HepG2 (cell line): ENCODE results near the gene IDNK. TPM values are rescaled to one million over a fixed set of nuclear protein-coding genes. Genes with fewer than 3 reads are reported as not detected.

Experiments used
- AGO1 ChIP-seq: fragments of 200-400 bp; formaldehyde crosslinking; IDR thresholded peaks from 2 replicates; pipeline ENCODE4 v1.6.1; 2017; ENCODE audit warnings: mild to moderate bottlenecking, low read depth, low read length, moderate library complexity; ENCODE audit not compliant: poor library complexity, severe bottlenecking
- ATAD3A ChIP-seq: sonication (generic); formaldehyde crosslinking; IDR thresholded peaks from 2 replicates; pipeline ENCODE4 v1.4.0; 2020; ENCODE audit warnings: missing genetic modification reagents
- ATF7-NPFF ChIP-seq: sonication (generic); formaldehyde crosslinking; IDR thresholded peaks from 2 replicates; pipeline ENCODE4 v1.8.1; 2023; ENCODE audit warnings: mild to moderate bottlenecking, low read depth, missing genetic modification reagents, moderate library complexity
- E2F1 ChIP-seq: sonication (generic); formaldehyde crosslinking; IDR thresholded peaks from 2 replicates; pipeline ENCODE4 v1.5.0; 2020; ENCODE audit warnings: missing genetic modification reagents
- ESRRA ChIP-seq: sonication (generic); formaldehyde crosslinking; IDR thresholded peaks from 2 replicates; pipeline ENCODE4 v1.5.1; 2020; ENCODE audit warnings: mild to moderate bottlenecking, low read depth, missing genetic modification reagents
- FLYWCH1 ChIP-seq: sonication (generic); formaldehyde crosslinking; IDR thresholded peaks from 2 replicates; pipeline ENCODE4 v1.8.1; 2023; ENCODE audit warnings: mild to moderate bottlenecking, missing genetic modification reagents
- FOXO1 ChIP-seq: sonication (generic); formaldehyde crosslinking; IDR thresholded peaks from 2 replicates; pipeline ENCODE4 v1.4.0; 2020; ENCODE audit warnings: missing genetic modification reagents
- GTF3A ChIP-seq: sonication (generic); formaldehyde crosslinking; conservative IDR thresholded peaks from 2 replicates; pipeline ENCODE4 v1.4.0; 2020; ENCODE audit warnings: mild to moderate bottlenecking, missing genetic modification reagents
- HNRNPL ChIP-seq: fragments of 200-400 bp; formaldehyde crosslinking; IDR thresholded peaks from 2 replicates; pipeline ENCODE4 v1.6.1; 2017; ENCODE audit warnings: mild to moderate bottlenecking, low read depth, low read length
- IRX3 ChIP-seq: sonication (generic); formaldehyde crosslinking; IDR thresholded peaks from 2 replicates; pipeline ENCODE4 v1.8.1; 2023; ENCODE audit warnings: mild to moderate bottlenecking, low read depth, missing genetic modification reagents, borderline replicate concordance
- KDM6A ChIP-seq: IDR thresholded peaks from 2 replicates; pipeline ENCODE4 v1.6.1; 2016; ENCODE audit warnings: low read depth
- MAZ ChIP-seq, 2 experiments: sonication (generic) in 1 of 2; formaldehyde crosslinking in 1 of 2; IDR thresholded peaks; 2 replicates each; pipeline versions ENCODE4 v1.5.0 to v1.6.1; 2012 to 2020; ENCODE audit warnings: low read depth in 2 of 2, mild to moderate bottlenecking in 2 of 2, borderline replicate concordance in 1 of 2, improper control_type of control experiment in 1 of 2, low read length in 1 of 2, missing genetic modification reagents in 1 of 2, moderate library complexity in 1 of 2
- NFYB ChIP-seq: sonication (generic); formaldehyde crosslinking; IDR thresholded peaks from 2 replicates; pipeline ENCODE4 v1.4.0; 2020; ENCODE audit warnings: missing genetic modification reagents
- RBAK ChIP-seq: sonication (generic); formaldehyde crosslinking; IDR thresholded peaks from 2 replicates; pipeline ENCODE4 v1.5.1; 2020; ENCODE audit warnings: mild to moderate bottlenecking, missing genetic modification reagents
- SNAPC2 ChIP-seq: sonication (generic); formaldehyde crosslinking; IDR thresholded peaks from 2 replicates; pipeline ENCODE4 v1.8.1; 2022; ENCODE audit warnings: mild to moderate bottlenecking, missing genetic modification reagents
- TBX2 ChIP-seq: sonication (generic); formaldehyde crosslinking; IDR thresholded peaks from 2 replicates; pipeline ENCODE4 v1.5.0; 2020; ENCODE audit warnings: missing genetic modification reagents, mild to moderate bottlenecking, borderline replicate concordance
- ZFP91 ChIP-seq: sonication (generic); formaldehyde crosslinking; IDR thresholded peaks from 2 replicates; pipeline ENCODE4 v1.9.0; 2022; ENCODE audit warnings: missing genetic modification reagents, mild to moderate bottlenecking, borderline replicate concordance
- ZMYM2 ChIP-seq: sonication (generic); formaldehyde crosslinking; IDR thresholded peaks from 2 replicates; pipeline ENCODE4 v1.8.0; 2022; ENCODE audit warnings: mild to moderate bottlenecking, missing genetic modification reagents
- ZNF317 ChIP-seq: sonication (generic); formaldehyde crosslinking; IDR thresholded peaks from 2 replicates; pipeline ENCODE4 v1.5.0; 2020; ENCODE audit warnings: mild to moderate bottlenecking, missing genetic modification reagents
- ZNF564 ChIP-seq: sonication (generic); formaldehyde crosslinking; IDR thresholded peaks from 2 replicates; pipeline ENCODE4 v1.8.1; 2023; ENCODE audit warnings: mild to moderate bottlenecking, missing genetic modification reagents
- ZNF615 ChIP-seq: sonication (generic); formaldehyde crosslinking; IDR thresholded peaks from 2 replicates; pipeline ENCODE4 v1.5.0; 2020; ENCODE audit warnings: mild to moderate bottlenecking, missing genetic modification reagents, borderline replicate concordance
- ZNF740 ChIP-seq: sonication (generic); formaldehyde crosslinking; IDR thresholded peaks from 2 replicates; pipeline ENCODE4 v1.4.0; 2020; ENCODE audit warnings: missing genetic modification reagents
- ZNF773 ChIP-seq: sonication (generic); formaldehyde crosslinking; IDR thresholded peaks from 2 replicates; pipeline ENCODE4 v1.4.0; 2020; ENCODE audit warnings: missing genetic modification reagents, borderline replicate concordance
- ZNF878 ChIP-seq: sonication (generic); formaldehyde crosslinking; IDR thresholded peaks from 2 replicates; pipeline ENCODE4 v1.8.1; 2023; ENCODE audit warnings: mild to moderate bottlenecking, missing genetic modification reagents, moderate library complexity
- ZNF891 ChIP-seq: sonication (generic); formaldehyde crosslinking; IDR thresholded peaks from 2 replicates; pipeline ENCODE4 v1.5.0; 2020; ENCODE audit warnings: mild to moderate bottlenecking, missing genetic modification reagents
- polyA plus RNA-seq, 8 experiments: library from polyadenylated mRNA; depleted of rRNA in 3 of 8; stranded (reverse) in 7 of 8; unstranded in 1 of 8; fragments of >200 nt; fragmentation: Illumina TruSeq in 4 of 8; extraction: Trizol in 4 of 8; gene quantifications; 2 replicates each; pipeline versions ENCODE4 v1.2.1 to v1.2.3, GENCODE V29; 2011 to 2016; ENCODE audit warnings: low read depth in 4 of 8, missing spikeins in 1 of 8, mixed read lengths in 1 of 8; ENCODE audit not compliant: insufficient read depth in 1 of 8
- total RNA-seq, 5 experiments: library from RNA; depleted of rRNA; stranded (reverse); fragments of >200 nt; fragmentation: Illumina TruSeq; extraction: Trizol; gene quantifications; 2 replicates each; pipeline ENCODE4 v1.2.3, GENCODE V29; 2016; ENCODE audit warnings: low read depth in 1 of 5

Gene IDNK
- total and polyA plus RNA-seq, 2 of the 13 experiments (the other 11 are each of a cell fraction or from before 2014, with no cell fraction given): 3.1 to 4.8 TPM

GRCh38 chr9:83629433-83630104 is 6.6 kb downstream of the IDNK start (continued):
- no peak for TF ChIP-seq E2F1
- no peak for TF ChIP-seq ZNF317 (CRISPR knock-in tag)
- no peak; the same call in 1 of the 2 replicates for TF ChIP-seq ZFP91 (CRISPR knock-in tag)
- peak; percentile 94 for TF ChIP-seq ESRRA (CRISPR knock-in tag)
- no peak for TF ChIP-seq IRX3 (CRISPR knock-in tag)
- TF ChIP-seq ATF7-NPFF (CRISPR knock-in tag): no peak
- 0 out of 2 replicates have a peak, but pooled peaks have one; percentile 9 for TF ChIP-seq RBAK
- no peak for TF ChIP-seq ZNF564 (CRISPR knock-in tag)
- no peak for TF ChIP-seq FLYWCH1 (CRISPR knock-in tag)
- TF ChIP-seq ZNF773 (CRISPR knock-in tag): no peak
- TF ChIP-seq SNAPC2 (CRISPR knock-in tag): peak; percentile 79; the same call in 1 of the 2 replicates
- no peak for TF ChIP-seq GTF3A (CRISPR knock-in tag)
- no peak for TF ChIP-seq AGO1
- no peak for TF ChIP-seq ZNF615 (CRISPR knock-in tag)
- TF ChIP-seq KDM6A (CRISPR knock-in tag): peak; percentile 82
- no peak for TF ChIP-seq ZNF740 (CRISPR knock-in tag)
- no peak for TF ChIP-seq ATAD3A (CRISPR knock-in tag)
- TF ChIP-seq ZNF878 (CRISPR knock-in tag): peak; percentile 70; the same call in 1 of the 2 replicates
- TF ChIP-seq FOXO1: peak; percentile 76; the same call in 1 of the 2 replicates
- TF ChIP-seq ZNF891 (CRISPR knock-in tag): no peak
- TF ChIP-seq NFYB (CRISPR knock-in tag): no peak
- no peak for TF ChIP-seq HNRNPL
- TF ChIP-seq MAZ (IDR thresholded peaks at IDR 0.05; ENCODE audit: borderline replicate concordance, low read depth, low read length): no peak
- no peak for TF ChIP-seq MAZ (CRISPR knock-in tag; IDR thresholded peaks at IDR 0.05; ENCODE audit: low read depth)
- peak; percentile 98 for TF ChIP-seq ZMYM2 (CRISPR knock-in tag)
- TF ChIP-seq TBX2: peak; percentile 65; the same call in 1 of the 2 replicates
